Loucy (cell line): ENCODE data around the gene CISD1.

Experiments used
- EZH2phosphoT487 ChIP-seq: fragments of 200-600 bp; IDR thresholded peaks from 2 replicates; pipeline ENCODE4 v1.6.1; 2018; ENCODE audit warnings: antibody characterized with exemption, mild to moderate bottlenecking, moderate library complexity, borderline replicate concordance
- TF ChIP-seq, protein P1 (sequence below): fragments of 200-600 bp; sonication (generic); conservative IDR thresholded peaks from 2 replicates; pipeline ENCODE4 v1.5.1; 2014; ENCODE audit warnings: mild to moderate bottlenecking, antibody characterized with exemption, low read length

GRCh38 chr10:58268946-58269781 lies at the start of gene CISD1:
- TF ChIP-seq, protein P1, sequence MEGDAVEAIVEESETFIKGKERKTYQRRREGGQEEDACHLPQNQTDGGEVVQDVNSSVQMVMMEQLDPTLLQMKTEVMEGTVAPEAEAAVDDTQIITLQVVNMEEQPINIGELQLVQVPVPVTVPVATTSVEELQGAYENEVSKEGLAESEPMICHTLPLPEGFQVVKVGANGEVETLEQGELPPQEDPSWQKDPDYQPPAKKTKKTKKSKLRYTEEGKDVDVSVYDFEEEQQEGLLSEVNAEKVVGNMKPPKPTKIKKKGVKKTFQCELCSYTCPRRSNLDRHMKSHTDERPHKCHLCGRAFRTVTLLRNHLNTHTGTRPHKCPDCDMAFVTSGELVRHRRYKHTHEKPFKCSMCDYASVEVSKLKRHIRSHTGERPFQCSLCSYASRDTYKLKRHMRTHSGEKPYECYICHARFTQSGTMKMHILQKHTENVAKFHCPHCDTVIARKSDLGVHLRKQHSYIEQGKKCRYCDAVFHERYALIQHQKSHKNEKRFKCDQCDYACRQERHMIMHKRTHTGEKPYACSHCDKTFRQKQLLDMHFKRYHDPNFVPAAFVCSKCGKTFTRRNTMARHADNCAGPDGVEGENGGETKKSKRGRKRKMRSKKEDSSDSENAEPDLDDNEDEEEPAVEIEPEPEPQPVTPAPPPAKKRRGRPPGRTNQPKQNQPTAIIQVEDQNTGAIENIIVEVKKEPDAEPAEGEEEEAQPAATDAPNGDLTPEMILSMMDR, result no peak
- no peak for TF ChIP-seq EZH2phosphoT487
